ENCODE data around the gene WASL. TPM values are rescaled to one million over a fixed set of nuclear protein-coding genes. Genes with fewer than 3 reads are reported as not detected.
"Not testable (repeated sequence)": the region's sequence is repeated elsewhere in the genome, so short reads cannot be mapped to it uniquely, and the experiment has no call there.

Gene WASL
- total and polyA plus RNA-seq, 9 donors: 11.4 to 39.4 (median 30.2) TPM

GRCh38 chr7:123723913-123724312, 24.9 kb downstream of the WASL start:
- Histone ChIP-seq H3K27me3 (ENCODE audit: control insufficient read depth, insufficient read depth, low read length) (no peaks in the 10 kb centered on the region), H3K9me3 (replicated peaks; ENCODE audit: control insufficient read depth, low read depth, low read length) (no peaks in the 10 kb centered on the region), H3K4me3 (ENCODE audit: low read length) (no peak overlapping the region), H3K36me3 (ENCODE audit: control insufficient read depth, insufficient read depth, low read length) (no peaks in the 10 kb centered on the region), H3K4me1 (ENCODE audit: control insufficient read depth, insufficient read depth, low read length) (no peaks in the 10 kb centered on the region), H3K27ac (ENCODE audit: low read length) (no peak overlapping the region)
- no CpG with 5 or more reads among the region's 3 CpGs for WGBS (ENCODE audit: insufficient coverage)
- no peak for DNase-seq

DNA sequence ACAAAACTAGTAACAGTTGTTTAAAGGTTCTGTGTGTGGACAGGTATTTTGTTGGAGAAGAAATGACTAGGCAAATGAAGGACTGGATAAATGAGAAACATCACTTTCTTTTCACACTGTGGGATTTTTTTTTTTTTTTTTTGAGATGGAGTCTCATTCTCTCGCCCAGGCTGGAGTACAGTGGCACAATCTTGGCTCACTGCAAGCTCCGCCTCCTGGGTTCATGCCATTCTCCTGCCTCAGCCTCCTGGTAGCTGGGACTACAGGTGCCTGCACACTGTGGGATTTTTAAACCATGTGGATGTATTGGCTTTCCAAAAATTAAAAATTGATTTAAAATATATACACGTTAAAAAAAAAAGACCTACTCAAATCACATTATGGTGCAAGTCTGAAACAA, 28.3 kb downstream of the WASL start:
- H3K36me3 ChIP-seq (ENCODE audit: control insufficient read depth, insufficient read depth, low read length); DNase-seq; H3K27ac ChIP-seq (ENCODE audit: low read length); H3K4me1 ChIP-seq (ENCODE audit: control insufficient read depth, insufficient read depth, low read length); H3K27me3 ChIP-seq (ENCODE audit: control insufficient read depth, insufficient read depth, low read length); H3K4me3 ChIP-seq (ENCODE audit: low read length); H3K9me3 ChIP-seq (replicated peaks; ENCODE audit: control insufficient read depth, low read depth, low read length): not testable (repeated sequence)
- no CpG with 5 or more reads among the region's 3 CpGs for WGBS (ENCODE audit: insufficient coverage)

DNA sequence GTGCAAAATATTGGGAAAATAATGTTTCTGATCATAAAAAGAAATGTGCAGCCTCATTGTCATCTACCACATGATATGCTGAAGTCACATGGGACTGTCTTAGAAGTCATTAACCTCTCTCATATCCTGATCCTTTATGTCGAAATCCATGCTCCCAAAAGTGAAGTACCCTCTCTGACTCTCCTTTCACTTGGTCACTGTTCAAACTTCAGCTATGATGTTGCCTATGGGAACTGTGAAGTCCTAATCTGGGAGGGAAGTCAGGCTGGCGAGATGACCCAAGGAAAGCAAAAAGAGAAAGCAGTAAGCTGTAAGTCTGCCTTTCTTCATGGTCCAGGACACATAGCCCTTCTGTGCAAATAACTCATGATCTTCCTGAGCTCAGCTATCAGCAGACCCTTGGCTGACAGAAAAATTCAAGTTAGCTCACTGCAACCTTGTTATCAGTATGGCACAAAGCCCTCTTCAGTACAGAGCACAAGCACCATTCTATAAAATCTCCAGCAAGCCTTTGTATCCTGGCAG, 29.5 kb downstream of the WASL start:
- DNase-seq: no peak
- Histone ChIP-seq H3K27ac (ENCODE audit: low read length) (no peak overlapping the region), H3K36me3 (ENCODE audit: control insufficient read depth, insufficient read depth, low read length) (no peaks in the 10 kb centered on the region), H3K27me3 (ENCODE audit: control insufficient read depth, insufficient read depth, low read length) (no peaks in the 10 kb centered on the region), H3K4me1 (ENCODE audit: control insufficient read depth, insufficient read depth, low read length) (no peaks in the 10 kb centered on the region), H3K4me3 (ENCODE audit: low read length) (no peak overlapping the region), H3K9me3 (replicated peaks; ENCODE audit: control insufficient read depth, low read depth, low read length) (no peaks in the 10 kb centered on the region)
- WGBS (ENCODE audit: insufficient coverage): 100% methylated on average over 1 of the region's 2 CpGs

DNA sequence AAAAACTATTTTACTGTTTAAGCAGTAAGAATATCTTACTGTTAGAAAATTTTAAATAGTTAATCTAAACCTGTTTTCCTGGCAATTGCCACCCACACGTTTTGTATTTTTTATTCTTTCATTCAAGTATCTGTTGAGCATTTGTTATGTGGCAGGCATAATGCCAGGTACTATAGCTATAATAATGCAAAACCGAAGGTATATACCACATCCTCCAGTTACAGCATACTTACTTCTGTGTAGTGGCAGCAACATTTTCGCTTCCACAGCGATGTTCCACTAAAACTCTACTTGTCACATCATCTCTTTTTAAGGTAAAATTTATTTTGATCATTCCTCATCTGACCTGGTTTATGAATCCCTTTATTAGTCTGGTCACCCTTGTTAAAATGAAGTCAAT, 30.0 kb downstream of the WASL start:
- H3K27me3 ChIP-seq (ENCODE audit: control insufficient read depth, insufficient read depth, low read length): no peaks in the 10 kb centered on the region
- no CpG with 5 or more reads among the region's 4 CpGs for WGBS (ENCODE audit: insufficient coverage)
- H3K27ac ChIP-seq (ENCODE audit: low read length): no peak overlapping the region
- DNase-seq: no peak
- H3K36me3 ChIP-seq (ENCODE audit: control insufficient read depth, insufficient read depth, low read length): no peaks in the 10 kb centered on the region
- H3K4me3 ChIP-seq (ENCODE audit: low read length): no peak overlapping the region
- no peaks in the 10 kb centered on the region for H3K4me1 ChIP-seq (ENCODE audit: control insufficient read depth, insufficient read depth, low read length)
- no peaks in the 10 kb centered on the region for H3K9me3 ChIP-seq (replicated peaks; ENCODE audit: control insufficient read depth, low read depth, low read length)

DNA sequence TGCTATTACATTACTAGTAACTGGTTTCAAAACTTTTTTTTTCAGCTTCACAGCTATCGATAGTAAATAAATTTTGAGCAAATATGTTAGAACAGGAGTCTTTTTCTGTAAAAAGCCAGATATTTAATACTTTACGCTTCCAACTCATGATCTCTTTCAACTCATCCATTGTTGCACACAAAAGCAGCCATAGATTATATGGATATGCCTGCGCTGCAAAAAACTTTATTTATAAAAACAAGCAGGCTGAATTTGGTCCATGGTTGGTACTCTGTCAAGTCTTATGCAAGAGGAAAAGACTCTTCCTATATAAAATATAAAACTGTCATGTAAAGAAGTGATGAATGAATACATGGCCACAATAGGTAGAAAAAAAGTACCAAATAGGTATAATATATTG, 31.1 kb downstream of the WASL start:
- WGBS (ENCODE audit: insufficient coverage): no CpG with 5 or more reads among the region's 3 CpGs
- no peak for DNase-seq
- no peak overlapping the region for H3K4me3 ChIP-seq (ENCODE audit: low read length)
- no peaks in the 10 kb centered on the region for H3K4me1 ChIP-seq (ENCODE audit: control insufficient read depth, insufficient read depth, low read length)
- no peak overlapping the region for H3K27ac ChIP-seq (ENCODE audit: low read length)
- no peaks in the 10 kb centered on the region for H3K36me3 ChIP-seq (ENCODE audit: control insufficient read depth, insufficient read depth, low read length)
- no peaks in the 10 kb centered on the region for H3K9me3 ChIP-seq (replicated peaks; ENCODE audit: control insufficient read depth, low read depth, low read length)
- H3K27me3 ChIP-seq (ENCODE audit: control insufficient read depth, insufficient read depth, low read length): no peaks in the 10 kb centered on the region

GRCh38 chr7:123716877-123717276, 31.9 kb downstream of the WASL start:
- H3K27me3 ChIP-seq (ENCODE audit: control insufficient read depth, insufficient read depth, low read length): no peaks in the 10 kb centered on the region
- no peaks in the 10 kb centered on the region for H3K36me3 ChIP-seq (ENCODE audit: control insufficient read depth, insufficient read depth, low read length)
- H3K9me3 ChIP-seq (replicated peaks; ENCODE audit: control insufficient read depth, low read depth, low read length): no peaks in the 10 kb centered on the region
- DNase-seq: no peak
- no CpG with 5 or more reads among the region's 1 CpG for WGBS (ENCODE audit: insufficient coverage)
- no peak overlapping the region for H3K4me3 ChIP-seq (ENCODE audit: low read length)
- H3K4me1 ChIP-seq (ENCODE audit: control insufficient read depth, insufficient read depth, low read length): no peaks in the 10 kb centered on the region
- no peak overlapping the region for H3K27ac ChIP-seq (ENCODE audit: low read length)

GRCh38 chr7:123715799-123716198, 33.0 kb downstream of the WASL start:
- no peaks in the 10 kb centered on the region for H3K9me3 ChIP-seq (replicated peaks; ENCODE audit: control insufficient read depth, low read depth, low read length)
- H3K4me1 ChIP-seq (ENCODE audit: control insufficient read depth, insufficient read depth, low read length): no peaks in the 10 kb centered on the region
- H3K27me3 ChIP-seq (ENCODE audit: control insufficient read depth, insufficient read depth, low read length): no peaks in the 10 kb centered on the region
- no peak overlapping the region for H3K27ac ChIP-seq (ENCODE audit: low read length)
- WGBS (ENCODE audit: insufficient coverage): no CpG with 5 or more reads among the region's 1 CpG
- no peak for DNase-seq
- H3K36me3 ChIP-seq (ENCODE audit: control insufficient read depth, insufficient read depth, low read length): no peaks in the 10 kb centered on the region
- no peak overlapping the region for H3K4me3 ChIP-seq (ENCODE audit: low read length)

DNA sequence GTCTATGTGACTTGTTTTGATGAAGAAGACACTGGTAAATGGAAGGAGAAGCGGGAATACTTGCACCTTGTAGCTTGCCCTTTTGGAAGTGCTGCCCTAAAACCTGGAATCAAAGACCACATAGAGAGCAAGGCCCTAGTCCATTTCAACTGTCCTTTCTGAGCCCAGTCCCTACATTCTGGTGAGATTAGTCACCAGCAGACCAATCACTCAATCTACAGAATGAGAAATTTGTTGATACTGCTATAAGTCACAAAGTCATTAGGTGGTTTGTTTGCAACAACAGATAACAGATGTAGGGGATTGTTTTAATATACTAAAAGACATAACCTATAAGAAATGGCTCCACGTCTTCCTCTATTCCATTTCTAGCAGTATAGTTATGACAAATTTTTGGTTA, 33.6 kb downstream of the WASL start:
- no peaks in the 10 kb centered on the region for H3K27me3 ChIP-seq (ENCODE audit: control insufficient read depth, insufficient read depth, low read length)
- no peak overlapping the region for H3K4me3 ChIP-seq (ENCODE audit: low read length)
- no peak overlapping the region for H3K27ac ChIP-seq (ENCODE audit: low read length)
- no peaks in the 10 kb centered on the region for H3K4me1 ChIP-seq (ENCODE audit: control insufficient read depth, insufficient read depth, low read length)
- no CpG with 5 or more reads among the region's 2 CpGs for WGBS (ENCODE audit: insufficient coverage)
- no peaks in the 10 kb centered on the region for H3K9me3 ChIP-seq (replicated peaks; ENCODE audit: control insufficient read depth, low read depth, low read length)
- H3K36me3 ChIP-seq (ENCODE audit: control insufficient read depth, insufficient read depth, low read length): no peaks in the 10 kb centered on the region
- no peak for DNase-seq

DNA sequence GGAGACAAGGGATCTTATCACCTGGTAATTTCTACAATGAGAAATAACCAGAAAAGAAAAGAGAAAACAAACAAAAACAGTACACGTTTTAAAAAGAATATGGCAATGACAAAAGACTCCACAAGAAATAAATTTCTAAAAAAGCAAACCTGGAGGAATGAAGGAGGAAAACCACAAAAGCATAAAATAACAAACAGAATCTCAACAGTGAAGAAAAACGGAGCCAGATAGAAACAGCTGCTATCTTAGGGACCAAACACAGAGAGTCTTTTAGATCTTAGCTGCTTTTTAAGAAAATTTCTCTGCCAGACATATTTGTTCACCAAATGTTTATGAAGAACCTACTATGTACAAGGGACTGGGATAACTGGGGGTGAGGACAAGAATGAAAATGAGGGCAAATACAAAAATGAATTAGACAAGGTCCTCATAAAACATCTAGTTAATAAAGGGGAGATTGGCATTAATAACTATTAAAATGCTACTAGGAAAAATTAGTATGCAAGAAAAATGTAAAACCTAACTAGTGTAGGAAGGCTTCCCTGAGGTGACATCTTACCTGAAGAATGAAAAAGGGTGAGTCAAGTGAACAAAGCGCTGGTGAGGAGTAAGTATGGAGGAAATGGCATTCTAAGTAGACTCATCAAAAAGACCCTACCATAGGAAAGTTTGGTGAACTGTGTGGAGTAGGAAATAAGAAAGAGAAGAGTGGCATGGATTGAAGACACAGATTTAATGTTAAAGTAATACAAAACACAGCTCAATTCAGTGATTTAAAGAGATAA, 34.3 kb downstream of the WASL start:
- Histone ChIP-seq H3K4me1 (ENCODE audit: control insufficient read depth, insufficient read depth, low read length) (no peaks in the 10 kb centered on the region), H3K36me3 (ENCODE audit: control insufficient read depth, insufficient read depth, low read length) (no peaks in the 10 kb centered on the region), H3K27ac (ENCODE audit: low read length) (no peak overlapping the region), H3K9me3 (replicated peaks; ENCODE audit: control insufficient read depth, low read depth, low read length) (no peaks in the 10 kb centered on the region), H3K4me3 (ENCODE audit: low read length) (no peak overlapping the region), H3K27me3 (ENCODE audit: control insufficient read depth, insufficient read depth, low read length) (no peaks in the 10 kb centered on the region)
- WGBS (ENCODE audit: insufficient coverage): no CpG with 5 or more reads among the region's 3 CpGs
- DNase-seq: no peak

GRCh38 chr7:123712619-123713018, 36.2 kb downstream of the WASL start:
- Histone ChIP-seq H3K27ac (ENCODE audit: low read length) (no peak overlapping the region), H3K9me3 (replicated peaks; ENCODE audit: control insufficient read depth, low read depth, low read length) (no peaks in the 10 kb centered on the region), H3K36me3 (ENCODE audit: control insufficient read depth, insufficient read depth, low read length) (peaks cover 4% of the 10 kb centered on the region), H3K27me3 (ENCODE audit: control insufficient read depth, insufficient read depth, low read length) (no peaks in the 10 kb centered on the region), H3K4me1 (ENCODE audit: control insufficient read depth, insufficient read depth, low read length) (no peaks in the 10 kb centered on the region), H3K4me3 (ENCODE audit: low read length) (no peak overlapping the region)
- no peak for DNase-seq
- whole genome bisulfite sequencing (ENCODE audit: insufficient coverage): 83% methylated on average over 1 of the region's 1 CpG
